ENCODE results near the gene GPER1.
"Not testable (repeated sequence)": the region's sequence is repeated elsewhere in the genome, so short reads cannot be mapped to it uniquely, and the experiment has no call there.

The GPER1 gene

DNA sequence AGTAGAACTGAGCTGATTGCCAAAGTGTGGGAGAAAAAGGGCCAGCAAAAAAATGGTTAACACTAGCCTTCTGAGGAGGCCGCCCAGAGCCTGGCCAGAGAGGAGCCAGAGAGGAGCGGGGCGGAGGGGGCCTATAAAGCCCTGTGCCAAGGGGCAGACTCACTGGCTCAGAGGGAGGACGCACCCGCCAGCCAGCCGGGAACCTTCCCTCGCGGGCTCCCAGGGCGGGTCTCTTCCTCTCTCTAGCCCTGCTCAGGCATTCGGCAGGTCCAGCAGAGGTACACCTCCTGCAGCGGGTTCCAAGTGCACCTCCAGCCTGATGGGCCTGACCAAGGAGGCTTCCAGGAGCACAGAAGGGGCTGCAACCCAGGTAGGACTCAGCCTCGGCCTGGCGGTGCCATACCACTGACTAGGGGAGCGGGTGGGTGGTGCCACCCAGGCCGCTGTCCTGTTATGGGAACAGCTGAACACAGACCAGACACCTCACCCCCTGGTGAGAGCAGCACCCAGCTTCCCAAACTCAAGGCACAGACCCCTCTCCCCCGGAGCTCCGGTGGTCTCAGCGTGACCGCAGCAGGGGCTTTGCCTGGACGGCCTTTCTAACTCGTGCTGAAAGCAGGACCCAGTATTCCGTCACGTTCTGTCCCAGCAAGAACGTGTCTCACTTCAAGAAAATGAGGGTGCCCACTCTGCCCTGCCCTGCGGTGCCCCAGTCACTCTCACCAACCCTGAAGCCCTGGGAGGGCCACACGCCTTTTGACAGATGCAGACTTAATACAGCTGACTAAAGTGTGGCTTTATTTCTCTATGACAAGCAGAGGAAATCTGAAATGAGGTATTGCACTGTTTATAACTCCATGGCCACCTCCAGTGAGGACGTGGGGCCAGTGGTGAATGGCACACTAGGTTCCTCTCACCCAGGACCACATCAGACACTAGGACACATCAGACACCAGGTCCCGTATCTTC, at the start of gene GPER1:
TSS of gene GPER1 (plus strand) at position 162 of the 969 bp plus-strand sequence. CDS start 3,616 bp downstream, outside the sequence.
- no peak for FAIRE-seq

DNA sequence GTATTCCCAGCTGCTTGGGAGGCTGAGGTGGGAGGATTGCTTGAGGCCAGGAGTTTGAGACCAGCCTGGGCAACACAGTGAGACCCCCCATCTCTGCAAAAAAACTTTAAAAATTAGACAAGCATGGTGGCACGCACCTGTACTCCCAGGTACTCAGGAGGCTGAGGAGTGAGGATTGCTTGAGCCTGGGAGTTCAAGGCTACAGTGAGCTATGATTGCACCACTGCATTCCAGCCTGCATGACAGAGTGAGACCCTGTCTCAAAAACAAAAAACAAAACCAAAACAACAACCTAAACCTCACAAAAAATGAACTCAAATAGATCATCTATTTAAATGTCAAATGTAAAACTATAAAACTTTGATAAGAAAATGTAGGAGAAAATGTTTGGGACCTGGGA, 47.7 kb upstream of the GPER1 start:
- FAIRE-seq: not testable (repeated sequence)

DNA sequence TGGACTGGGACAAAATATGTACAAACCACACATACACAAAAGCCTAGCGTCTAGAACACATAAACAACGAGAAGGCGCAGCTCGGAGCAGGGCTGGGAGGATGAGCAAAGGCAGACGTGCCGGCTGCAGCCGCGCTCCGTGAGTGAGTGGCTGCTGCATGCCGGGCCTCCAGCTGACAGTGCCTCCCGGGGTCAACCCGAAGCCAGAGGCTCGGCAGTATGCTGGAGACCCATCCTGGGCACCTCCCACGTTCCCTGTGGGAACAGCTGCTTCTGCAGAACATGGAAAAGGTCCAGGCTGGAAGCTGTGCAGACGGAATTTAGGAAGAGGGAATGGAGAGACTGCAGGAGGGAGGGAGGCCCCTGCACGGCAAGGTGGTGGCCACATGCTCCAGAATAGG, 47.1 kb upstream of the GPER1 start:
- no peak for FAIRE-seq

DNA sequence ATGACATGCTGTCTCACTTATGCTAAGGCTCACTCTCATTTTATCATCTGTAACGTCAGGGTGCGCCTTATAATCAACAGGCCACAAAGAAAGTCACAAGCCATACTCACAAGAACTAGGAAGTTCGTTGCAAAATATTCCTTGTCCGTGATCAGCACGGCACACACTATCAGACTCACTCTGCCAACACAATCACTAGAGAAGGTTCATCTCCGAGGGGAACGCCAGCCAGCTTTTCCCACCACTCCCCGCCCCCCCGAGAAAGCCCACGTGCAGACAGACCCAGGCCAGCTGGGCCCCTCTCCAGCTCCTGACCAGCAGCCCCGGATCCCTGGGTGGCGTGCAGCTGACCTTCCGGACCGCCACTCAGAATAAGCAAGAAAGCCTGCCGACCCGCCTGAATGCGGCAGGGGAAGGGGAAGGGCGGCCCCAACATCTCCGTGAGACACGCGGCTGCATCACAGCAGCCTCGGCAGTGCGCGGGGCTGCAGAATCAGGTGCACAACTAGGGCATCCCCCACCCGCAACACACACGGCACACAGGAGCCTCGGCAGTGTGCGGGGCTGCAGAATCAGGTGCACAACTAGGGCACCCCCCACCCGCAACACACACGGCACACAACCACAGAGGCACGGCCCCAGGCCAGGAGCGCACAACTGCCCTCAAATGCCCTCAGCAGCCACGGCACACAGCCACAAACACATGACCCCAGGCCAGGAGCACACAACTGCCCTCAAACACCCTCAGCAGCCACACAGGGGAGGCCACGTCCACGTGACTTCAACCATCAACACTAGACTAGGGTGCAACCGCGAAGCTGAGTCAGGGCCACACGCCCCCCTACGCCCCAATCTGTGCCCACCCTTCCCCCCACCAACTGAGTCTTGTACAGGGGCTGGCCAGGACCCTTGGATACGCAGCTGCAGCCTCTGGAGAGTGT, 46.1 kb upstream of the GPER1 start:
- FAIRE-seq: no peak

DNA sequence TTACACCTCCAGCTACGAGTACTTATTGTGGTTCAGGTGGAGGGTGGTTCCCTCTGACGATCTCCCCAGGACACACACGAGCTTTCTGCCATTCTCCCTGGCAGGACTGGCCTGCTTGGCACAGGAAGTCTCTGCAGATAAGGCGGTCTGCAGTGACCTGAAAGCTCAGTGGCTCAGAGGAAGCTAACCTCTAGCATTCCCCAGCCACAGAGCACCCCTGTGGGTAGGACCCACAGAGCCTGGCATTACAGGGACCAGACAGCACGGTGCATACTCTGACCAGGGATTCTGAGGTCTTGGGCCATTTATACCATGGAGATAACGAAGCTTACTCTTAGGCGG, 45.5 kb upstream of the GPER1 start:
- FAIRE-seq: no peak

DNA sequence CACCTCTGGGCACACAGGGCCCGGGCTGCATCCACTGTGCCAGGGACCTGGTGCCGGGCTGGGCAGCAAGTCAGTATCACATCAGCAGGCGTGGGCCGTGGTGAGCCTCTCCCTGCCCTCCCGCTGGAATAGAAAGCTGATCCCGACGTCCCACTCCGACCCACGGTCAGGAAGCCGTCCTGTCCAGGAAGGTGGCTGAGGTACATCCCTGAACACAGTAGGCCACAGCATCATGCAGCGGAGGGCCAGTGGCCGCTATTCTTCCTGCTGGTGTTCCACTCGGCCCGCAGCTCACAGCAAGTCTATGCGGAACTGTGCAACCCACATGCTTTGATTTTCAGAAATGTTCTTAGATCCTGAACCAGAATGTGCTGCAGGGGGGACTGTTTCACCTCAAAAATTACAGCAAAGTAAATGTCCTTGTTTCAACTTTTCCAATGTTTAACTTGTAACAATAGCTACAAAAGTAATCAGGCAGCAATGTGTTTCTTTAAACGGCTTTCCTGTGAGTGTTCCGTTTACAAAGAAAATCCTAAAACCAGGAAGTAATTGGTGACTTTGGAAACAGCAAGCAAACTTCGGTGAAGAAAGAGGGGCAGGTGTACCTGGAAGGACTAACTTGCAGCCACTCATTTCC, 44.2 kb upstream of the GPER1 start:
- no peak for FAIRE-seq

DNA sequence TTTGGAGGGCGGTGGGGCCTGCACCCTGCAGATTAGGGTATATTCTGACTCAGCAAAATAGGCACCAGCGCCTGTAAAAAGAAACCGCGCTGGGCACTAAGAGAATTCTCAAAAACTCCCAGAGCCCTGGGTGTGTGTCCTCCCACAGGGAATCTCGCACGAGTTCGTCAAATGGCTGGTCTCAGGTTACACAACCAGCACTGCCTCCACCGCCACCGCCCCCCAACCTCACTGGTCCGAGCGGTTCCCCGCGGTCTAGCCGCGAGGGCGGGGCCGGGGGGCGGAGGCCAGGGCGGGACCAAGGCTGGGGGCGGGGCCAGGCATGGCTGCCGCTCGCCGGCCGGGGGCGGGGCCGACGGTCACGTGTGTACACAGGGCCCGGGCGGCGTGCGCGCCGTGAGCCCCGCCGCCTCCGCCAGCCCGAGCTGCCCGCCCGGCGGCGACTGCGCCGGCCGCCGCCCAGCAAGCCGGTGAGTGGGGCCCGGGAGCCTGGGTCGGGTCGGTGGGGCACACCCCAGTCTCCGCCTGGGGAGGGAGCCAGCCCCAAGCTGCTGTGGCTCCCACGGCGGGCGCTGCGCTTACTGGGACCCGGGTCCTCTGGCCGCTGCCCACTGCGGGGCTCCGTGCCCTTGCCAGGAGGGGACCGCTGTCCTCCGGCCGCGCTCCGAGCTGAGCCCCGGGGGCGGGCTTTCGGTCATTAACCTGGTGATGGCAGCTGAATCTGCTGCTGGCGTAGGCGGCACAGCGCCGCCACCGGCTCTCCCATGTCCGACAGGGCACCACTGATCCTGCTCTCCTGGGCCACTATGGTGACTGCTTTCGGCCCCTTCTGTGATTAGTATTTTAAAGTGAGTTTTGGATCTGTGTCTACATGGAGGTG, 43.5 kb upstream of the GPER1 start, which contains the start of gene GPR146:
TSS of gene GPR146 (plus strand) at position 358 of the 880 bp plus-strand sequence. CDS start 12,970 bp downstream, outside the sequence.
- FAIRE-seq: no peak

DNA sequence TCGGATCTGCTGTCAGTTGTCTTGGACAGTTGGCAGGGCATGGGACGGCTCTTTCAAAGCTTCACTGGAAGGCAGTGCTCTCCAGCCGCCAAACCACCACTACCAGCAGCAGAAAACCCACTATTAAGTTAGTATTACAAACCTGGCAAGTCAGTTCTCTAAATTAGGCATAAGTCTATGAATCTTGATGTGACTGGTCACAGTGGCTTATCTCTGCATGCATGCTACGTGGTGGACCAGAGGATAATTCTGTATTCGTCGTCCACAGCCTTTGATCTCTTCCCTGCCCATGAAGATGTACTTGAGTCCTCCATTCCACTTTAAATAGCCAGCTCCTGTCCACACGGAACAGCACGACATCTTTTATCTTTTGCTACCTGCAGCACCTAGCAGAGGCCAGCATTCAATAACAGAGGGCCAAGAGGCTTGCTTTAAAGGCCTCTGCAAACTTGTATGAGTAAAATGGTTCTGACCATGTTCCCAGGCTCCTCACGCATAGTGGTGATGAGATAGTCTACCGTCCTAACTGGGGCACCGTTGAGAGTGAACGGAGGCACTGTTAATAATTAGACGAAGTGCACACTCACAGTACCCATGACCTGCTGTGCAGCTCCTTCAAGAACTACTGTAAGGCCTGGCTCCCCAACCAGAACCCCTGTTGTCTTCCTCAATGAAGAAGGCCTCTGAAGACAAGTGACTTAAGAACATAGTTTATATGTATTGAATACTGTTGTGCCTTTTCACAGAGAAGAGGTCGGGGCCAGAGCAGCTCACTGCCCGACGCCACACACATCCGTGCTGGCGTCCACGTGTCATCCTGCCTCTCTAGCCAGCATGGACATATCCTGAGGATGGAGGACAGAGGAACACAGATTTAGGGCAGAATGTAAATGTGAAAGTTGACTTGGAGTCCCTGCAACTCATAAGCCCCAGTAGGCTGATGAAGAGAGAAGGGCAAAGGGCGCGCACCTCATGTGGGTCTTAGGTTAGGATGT, 42.5 kb upstream of the GPER1 start:
- no peak for FAIRE-seq

DNA sequence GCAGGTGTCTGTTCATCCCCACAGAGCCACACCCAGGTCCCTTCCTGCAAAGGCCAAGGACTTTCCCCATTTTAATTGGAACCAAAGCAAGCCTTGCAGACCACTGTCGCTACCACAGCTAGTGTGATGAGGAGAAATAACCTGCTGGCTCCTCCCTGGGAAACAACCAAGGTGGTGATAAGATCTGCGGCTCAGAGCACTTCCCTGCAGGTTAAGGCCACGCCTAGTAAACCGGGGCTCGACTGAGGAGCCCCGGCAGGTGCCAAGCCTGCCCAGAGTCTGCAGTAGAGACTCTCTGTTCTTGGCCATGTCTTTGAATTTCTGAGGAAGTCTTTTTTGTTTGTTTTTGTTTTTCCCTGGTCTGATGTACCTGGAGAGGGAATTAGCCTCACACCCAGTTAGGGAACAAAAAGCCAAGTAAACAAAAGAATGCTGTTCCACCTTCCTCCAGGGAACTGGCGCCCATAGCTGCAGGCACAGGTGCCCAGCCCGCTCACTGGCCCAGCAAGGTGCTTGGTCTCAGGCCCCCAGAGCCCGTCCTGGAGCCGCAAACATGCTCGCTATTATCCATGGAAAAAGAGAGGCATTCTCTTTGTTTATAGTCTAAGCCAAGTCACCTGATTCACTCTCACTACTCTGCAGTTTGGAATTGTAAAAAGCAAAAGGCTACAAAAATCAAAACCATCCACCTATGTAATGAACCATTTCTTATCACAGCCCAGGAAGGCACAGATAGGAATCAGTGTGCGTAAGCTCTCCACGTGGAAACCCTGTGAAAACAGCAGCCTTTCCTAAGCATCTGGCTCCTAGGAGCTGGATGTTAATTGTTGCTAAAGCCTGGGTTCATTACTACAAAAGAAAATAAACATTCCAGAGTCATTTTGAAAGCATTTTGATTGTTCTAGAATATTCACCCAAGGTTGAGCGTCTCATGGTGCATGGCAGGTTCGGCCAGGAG, 40.9 kb upstream of the GPER1 start:
- no peak for FAIRE-seq

DNA sequence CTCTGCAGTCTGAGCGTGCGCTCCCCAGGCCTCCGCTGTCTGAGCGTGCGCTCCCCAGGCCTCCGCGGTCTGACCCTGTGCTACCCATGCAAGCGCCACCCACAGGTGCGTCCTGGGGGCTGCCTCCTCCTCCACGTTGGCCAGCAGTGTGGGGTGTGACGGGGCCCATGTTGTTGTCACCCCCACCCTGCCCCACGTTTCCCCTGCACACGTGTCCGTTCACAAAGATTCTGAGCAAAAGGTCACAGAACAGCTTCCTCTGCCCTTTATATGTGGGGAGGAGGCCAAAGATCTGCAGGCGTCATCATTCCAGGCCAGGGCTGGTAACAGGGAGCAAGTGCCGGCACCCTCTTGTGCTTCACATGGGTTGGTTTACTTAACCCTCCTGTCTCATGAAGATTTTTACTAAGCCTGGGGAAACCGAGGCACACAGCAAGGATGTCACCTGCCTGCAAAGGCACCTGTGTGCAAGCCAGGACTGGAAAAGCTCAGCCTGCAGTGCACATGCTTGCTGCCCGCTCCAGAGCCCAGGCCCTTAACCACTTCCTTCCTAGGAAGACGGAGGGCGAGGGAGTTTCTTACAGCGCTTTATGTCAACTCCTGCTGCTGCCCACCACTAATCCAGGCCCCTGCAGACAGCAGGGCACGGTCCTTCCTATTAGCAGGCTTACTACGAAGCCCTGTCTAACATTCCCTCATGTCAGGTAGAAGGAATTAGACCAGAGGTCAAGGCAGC, 38.7 kb upstream of the GPER1 start:
- FAIRE-seq: no peak

DNA sequence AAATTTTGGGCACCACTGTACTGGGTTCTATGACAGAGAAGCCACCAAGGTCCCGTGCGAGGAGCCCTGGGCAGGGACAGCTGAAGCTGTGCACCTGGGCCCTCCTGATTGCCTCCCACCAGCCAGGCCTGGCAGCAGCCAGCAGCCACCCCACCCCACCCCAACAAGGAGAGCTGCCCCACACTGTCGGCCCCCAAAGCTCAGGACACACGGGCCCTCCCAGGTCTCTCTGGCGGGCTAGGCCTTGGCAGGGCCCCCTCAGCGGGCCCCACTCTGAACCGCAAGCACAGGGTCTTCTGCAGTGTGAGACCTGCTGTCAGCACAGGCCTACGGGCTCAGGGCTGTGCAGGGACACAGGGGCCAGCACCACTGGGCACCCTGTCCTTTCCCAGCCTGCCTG, 38.1 kb upstream of the GPER1 start:
- FAIRE-seq: no peak

DNA sequence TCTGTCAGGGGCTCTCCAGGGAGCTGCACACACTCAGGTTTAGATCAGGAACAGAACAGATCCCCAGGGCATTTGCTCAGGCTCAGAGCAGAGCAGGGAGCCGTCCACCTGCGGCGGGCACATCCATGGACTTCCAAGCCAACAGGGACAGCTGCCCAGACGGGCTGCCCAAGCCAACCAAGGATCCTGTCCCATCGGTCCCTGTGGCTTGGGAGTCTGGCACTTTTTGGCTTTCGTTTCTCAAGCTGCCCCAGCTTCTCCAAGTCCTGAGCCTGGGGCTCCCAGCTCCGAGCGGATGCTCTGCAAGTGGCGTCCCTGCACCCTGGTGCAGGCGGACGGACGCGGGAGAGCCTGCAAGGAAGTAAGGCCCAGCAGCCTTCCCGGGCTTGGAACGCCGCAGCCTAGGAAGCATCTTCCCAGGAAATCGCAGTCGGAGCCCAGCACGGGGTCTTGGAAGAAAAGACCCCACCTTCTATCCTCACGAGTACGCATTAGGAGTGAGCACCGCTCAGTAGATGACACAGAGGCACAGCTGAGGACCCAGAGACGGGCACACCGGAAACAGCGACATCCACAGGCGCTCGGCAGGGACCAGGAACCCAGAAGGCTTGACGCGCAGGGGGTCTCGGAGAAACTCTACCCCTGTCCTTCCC, 37.5 kb upstream of the GPER1 start:
- FAIRE-seq: no peak

DNA sequence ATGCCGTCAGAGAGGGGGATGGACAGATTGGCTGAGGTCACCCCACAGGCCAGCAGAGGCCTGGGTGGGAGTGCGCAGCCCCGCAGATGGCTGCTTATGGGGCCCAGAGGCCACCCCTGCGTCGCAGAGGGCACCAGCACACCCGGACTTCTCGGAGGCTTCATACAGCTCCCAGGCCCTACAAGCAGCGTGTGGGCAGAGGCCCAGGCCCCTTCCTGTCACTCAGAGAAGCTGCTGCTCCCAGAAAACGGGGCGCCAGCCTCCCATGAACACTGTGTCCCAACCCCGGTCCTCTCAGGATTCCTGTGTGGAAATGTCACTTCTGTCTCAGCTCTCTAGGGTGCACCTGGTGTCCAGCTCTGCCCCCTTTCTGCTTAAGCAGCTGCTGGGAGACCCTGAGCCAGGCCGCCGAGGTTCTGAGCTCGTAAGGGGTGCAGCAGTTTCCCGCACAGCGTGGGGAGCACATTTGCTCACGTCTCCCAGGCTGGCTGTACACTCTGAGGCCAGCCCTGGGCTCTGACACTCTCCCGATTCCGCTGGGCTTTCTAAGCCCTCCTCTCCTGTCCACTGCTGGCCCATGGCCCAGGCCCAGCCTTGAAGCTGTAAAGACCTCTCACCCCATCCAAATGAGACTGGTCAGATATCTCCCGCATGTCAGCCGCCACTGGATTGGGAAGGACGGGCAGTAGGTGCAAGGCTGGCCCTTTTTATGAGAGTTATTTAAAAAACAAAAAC, 36.8 kb upstream of the GPER1 start:
- no peak for FAIRE-seq

DNA sequence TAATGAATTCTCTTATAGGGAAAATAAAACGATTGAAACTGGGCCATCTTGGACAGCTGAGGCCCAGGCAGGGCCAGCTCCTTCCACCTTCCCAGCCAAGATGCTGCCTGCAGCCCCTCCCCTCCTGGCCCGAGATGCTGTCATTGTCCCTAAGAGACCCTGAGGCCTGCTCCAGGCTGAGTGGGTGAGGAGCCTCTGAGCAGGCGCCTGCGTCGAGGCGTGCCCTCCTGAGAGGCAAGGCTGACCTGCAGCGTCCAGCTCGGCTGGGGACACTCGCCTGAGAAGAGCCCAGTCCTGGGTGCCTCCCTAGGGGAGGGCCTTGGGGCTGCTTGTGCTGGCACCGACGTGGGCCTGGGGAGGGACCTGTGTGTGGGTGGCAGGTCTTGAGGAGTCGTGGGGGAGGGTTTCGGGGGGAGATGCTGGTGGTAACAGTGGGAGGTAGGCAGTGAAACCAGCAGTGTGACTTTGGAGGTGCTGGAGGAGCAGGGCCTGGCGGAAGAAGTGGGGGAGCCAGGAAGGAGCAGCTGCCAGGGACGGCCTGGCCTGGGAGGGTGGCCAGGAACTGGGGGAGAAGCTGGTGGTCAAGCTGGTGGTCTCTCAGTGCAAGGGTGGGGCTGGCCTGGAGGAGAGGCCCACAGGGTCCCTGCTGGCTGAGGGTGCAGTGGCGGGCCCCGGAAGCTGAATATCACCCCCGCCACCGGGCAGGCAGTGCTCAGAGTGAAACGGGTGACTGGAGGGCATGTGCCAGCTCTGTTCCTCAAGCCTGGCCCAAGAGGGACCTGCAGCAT, 35.7 kb upstream of the GPER1 start:
- FAIRE-seq: no peak

DNA sequence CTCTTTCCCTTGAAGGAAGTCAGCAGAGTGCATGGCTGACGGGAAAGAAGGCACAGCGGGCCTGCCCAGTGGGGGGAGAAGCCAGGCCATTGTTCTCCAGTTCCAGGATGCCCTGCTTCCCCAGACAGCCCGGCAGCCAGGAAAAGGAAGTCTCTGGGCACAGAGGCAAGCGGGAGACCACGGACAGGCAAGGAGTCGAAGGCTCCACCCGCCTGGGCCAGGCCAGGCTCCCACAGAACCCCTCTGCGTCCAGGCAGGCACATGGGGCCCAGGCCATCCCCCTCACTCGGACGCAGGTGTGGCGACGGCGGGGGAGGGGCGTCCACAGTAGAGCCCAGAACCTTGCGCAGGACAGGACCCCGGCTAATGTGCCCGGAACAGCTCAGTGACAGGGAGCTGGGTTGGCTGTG, 34.9 kb upstream of the GPER1 start:
- no peak for FAIRE-seq

DNA sequence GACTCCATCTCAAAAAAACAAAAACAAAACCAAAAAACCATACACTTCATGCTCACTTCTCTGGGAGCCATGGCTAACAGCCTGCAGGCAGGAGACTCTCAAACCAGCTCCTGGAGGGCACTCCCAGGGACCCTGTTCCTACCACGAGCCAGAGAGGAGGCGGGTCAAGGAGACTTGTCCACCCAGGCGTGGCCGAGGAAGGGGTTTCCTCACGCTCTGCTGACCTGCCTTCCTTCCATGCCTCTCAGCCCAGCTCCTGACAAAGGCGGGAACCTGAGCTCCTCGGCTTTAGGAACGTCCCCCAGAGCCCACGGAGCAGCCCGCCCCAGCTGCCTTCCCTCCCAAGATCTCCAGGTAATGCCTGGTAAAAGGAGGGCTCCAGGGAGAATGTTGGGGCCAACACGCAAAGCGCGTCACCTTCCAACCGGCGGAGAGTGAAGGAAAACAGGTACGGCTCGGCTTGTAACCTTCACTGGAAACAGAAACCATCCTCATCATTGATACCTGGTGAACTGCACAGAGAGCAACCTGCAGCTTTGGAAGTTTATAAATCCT, 34.0 kb upstream of the GPER1 start:
- FAIRE-seq: no peak

Data from colon (tissue), 2 donors.